K562 (cell line): ENCODE measurements around the gene WDR62. TPM values are rescaled to one million over a fixed set of nuclear protein-coding genes. Genes with fewer than 3 reads are reported as not detected.

Source experiments
- ATAC-seq: fragments of 200-7000 bp; cut with Tn5 transposase; 3 replicates; pipeline ENCODE4 v1.9.1; 2020; ENCODE audit warnings: moderate library complexity
- BruUV-seq: library from RNA; stranded (reverse); fragments of 400-500 nt; replicated peaks from 2 replicates; lab custom pipeline; 2021; lab: Mats Ljungman, UMichigan
- CTCF ChIA-PET: fragments of 300-600 bp; formaldehyde crosslinking; extraction: SDS; loops from one replicate; lab custom pipeline; 2021; ENCODE audit warnings: low intra/inter-chr PET ratio; lab: Yijun Ruan, JAX
- POLR2A ChIA-PET: fragments of 300-600, 350-650 bp; sonication (Branson Sonifier 250); formaldehyde crosslinking; extraction: SDS; loops from one replicate; lab custom pipeline; 2021; ENCODE audit warnings: antibody characterized with exemption, inconsistent platforms; lab: Yijun Ruan, JAX
- DNase-seq, 4 experiments: peaks; one replicate each; pipeline versions ENCODE4 v3.0.0 to v3.0.0-alpha.2; 2011 to 2018; ENCODE audit warnings: low spot score in 3 of 4, mixed read lengths in 3 of 4; ENCODE audit errors: extremely low read depth in 1 of 4
- FAIRE-seq: peaks from 2 replicates; lab custom pipeline; 2011; peaks lifted over from hg19 to GRCh38; lab: Jason Lieb, UNC
- H2AFZ ChIP-seq: 2 replicates; pipeline ENCODE4 v1.6.0; 2011; ENCODE audit warnings: low read depth, low read length, control low read depth, inconsistent platforms
- H3K27ac ChIP-seq: fragments of 200-600 bp; 3 replicates; pipeline ENCODE4 v1.8.0; 2011; ENCODE audit warnings: low read depth, mild to moderate bottlenecking, control low read depth, inconsistent platforms, low read length, moderate library complexity, mixed read lengths; ENCODE audit errors: extremely low read depth
- H3K27me3 ChIP-seq, 2 experiments: fragments of 300-600 bp in 1 of 2; 2 replicates in 1 of 2; 3 replicates in 1 of 2; pipeline versions ENCODE4 v1.6.0 to v1.8.0; 2011; ENCODE audit warnings: inconsistent platforms in 2 of 2, low read length in 2 of 2, mild to moderate bottlenecking in 1 of 2, mixed read lengths in 1 of 2, moderate library complexity in 1 of 2; ENCODE audit not compliant: control insufficient read depth in 2 of 2, insufficient read depth in 2 of 2
- H3K36me3 ChIP-seq: fragments of 300-600 bp; 3 replicates; pipeline ENCODE4 v1.8.0; 2011; ENCODE audit warnings: mild to moderate bottlenecking, low read length, inconsistent platforms; ENCODE audit not compliant: control insufficient read depth, insufficient read depth
- H3K4me1 ChIP-seq, 2 experiments: fragments of 200-600 bp in 1 of 2; replicated peaks in 1 of 2; 2 replicates in 1 of 2; 3 replicates in 1 of 2; pipeline versions ENCODE4 v1.5.1 to v1.8.0; 2011; ENCODE audit warnings: inconsistent platforms in 2 of 2, low read length in 2 of 2, mild to moderate bottlenecking in 1 of 2, mixed read lengths in 1 of 2, moderate library complexity in 1 of 2; ENCODE audit not compliant: control insufficient read depth in 2 of 2, insufficient read depth in 2 of 2
- H3K4me2 ChIP-seq: 2 replicates; pipeline ENCODE4 v1.6.1; 2011; ENCODE audit warnings: low read length, control low read depth, inconsistent platforms, mixed read lengths; ENCODE audit not compliant: insufficient read depth
- H3K4me3 ChIP-seq: fragments of 200-600 bp; sonication (generic), shearing (Covaris generic); 2 replicates; pipeline ENCODE4 v1.5.1; 2016; ENCODE audit warnings: control low read depth, inconsistent platforms
- H3K79me2 ChIP-seq: fragments of 200-600 bp; 3 replicates; pipeline ENCODE4 v1.8.0; 2011; ENCODE audit warnings: low read length, inconsistent platforms; ENCODE audit not compliant: control insufficient read depth, insufficient read depth
- H3K9ac ChIP-seq, 2 experiments: 2 replicates each; pipeline versions ENCODE4 v1.6.0 to v1.6.1; 2011; ENCODE audit warnings: low read depth in 2 of 2, low read length in 2 of 2, control low read depth in 1 of 2, inconsistent platforms in 1 of 2, mild to moderate bottlenecking in 1 of 2, mixed read lengths in 1 of 2; ENCODE audit not compliant: insufficient read depth in 1 of 2
- H3K9me1 ChIP-seq: one replicate; pipeline ENCODE4 v1.6.0; 2011; ENCODE audit warnings: inconsistent platforms, mild to moderate bottlenecking, low read length, moderate library complexity; ENCODE audit not compliant: control insufficient read depth, insufficient read depth
- H3K9me3 ChIP-seq: replicated peaks from 2 replicates; pipeline ENCODE4 v1.5.1; 2011; ENCODE audit warnings: low read depth, low read length, inconsistent platforms; ENCODE audit not compliant: control insufficient read depth, insufficient read depth
- H4K20me1 ChIP-seq: replicated peaks from 2 replicates; pipeline ENCODE4 v1.6.1; 2011; ENCODE audit warnings: low read length, inconsistent platforms, mixed read lengths; ENCODE audit not compliant: control insufficient read depth, insufficient read depth
- WGBS: fragments of 100-300 bp; shearing (Covaris generic); methylation state at CpG from one replicate; pipeline ENCODE4 v1.1.6; 2016; ENCODE audit warnings: low coverage, mixed read lengths; ENCODE audit not compliant: insufficient coverage; ENCODE audit errors: missing lambda C conversion rate; 5-methylcytosine and 5-hydroxymethylcytosine counted together
- in situ Hi-C: fragments of 300-500 bp; cut with MboI; formaldehyde crosslinking; loops from 4 replicates; pipeline ENCODE4 v1.15.0; 2018; ENCODE audit warnings: inconsistent platforms, mixed read lengths
- intact Hi-C: fragments of 100-400 bp; cut with micrococcal nuclease; formaldehyde crosslinking; loops from 2 replicates; pipeline ENCODE4 v1.14.2; 2022
- polyA plus RNA-seq, 8 experiments: library from polyadenylated mRNA; depleted of rRNA in 4 of 8; stranded (reverse) in 5 of 8; unstranded in 3 of 8; fragments of >200 nt; fragmentation: Nextera tagmentation in 2 of 8; fragmentation: Illumina TruSeq in 1 of 8; extraction: Ambion mirVana in 2 of 8; extraction: Trizol in 1 of 8; gene quantifications; 2 replicates each; pipeline versions ENCODE4 v1.2.1 to v1.2.3, GENCODE V29; 2011 to 2014; ENCODE audit warnings: inconsistent platforms in 1 of 8, missing spikeins in 1 of 8
- total RNA-seq, 7 experiments: library from RNA; depleted of rRNA in 6 of 7; stranded (reverse); fragments of >200 nt in 6 of 7; fragmentation: Illumina TruSeq in 2 of 7; extraction: Trizol in 2 of 7; gene quantifications; 2 replicates each; pipeline versions ENCODE4 v1.2.1 to v1.2.3, GENCODE V29; 2011 to 2021; ENCODE audit warnings: low replicate concordance in 1 of 7
- TF ChIP-seq, protein P1 (sequence below): fragments of 250-450 bp; sonication (Bioruptor Pico); IDR thresholded peaks from 2 replicates; pipeline ENCODE4 v1.5.0; 2020; ENCODE audit warnings: mild to moderate bottlenecking
- TF ChIP-seq, protein P2 (sequence below): IDR thresholded peaks from 2 replicates; pipeline ENCODE4 v1.6.1; 2012; ENCODE audit warnings: low read depth, low read length, improper control_type of control experiment, borderline replicate concordance

Gene WDR62
- total and polyA plus RNA-seq, 9 of the 15 experiments (the other 6 are each of a cell fraction or from before 2014, with no cell fraction given) = 0.35 to 32.8 (median 14.4) TPM

DNA sequence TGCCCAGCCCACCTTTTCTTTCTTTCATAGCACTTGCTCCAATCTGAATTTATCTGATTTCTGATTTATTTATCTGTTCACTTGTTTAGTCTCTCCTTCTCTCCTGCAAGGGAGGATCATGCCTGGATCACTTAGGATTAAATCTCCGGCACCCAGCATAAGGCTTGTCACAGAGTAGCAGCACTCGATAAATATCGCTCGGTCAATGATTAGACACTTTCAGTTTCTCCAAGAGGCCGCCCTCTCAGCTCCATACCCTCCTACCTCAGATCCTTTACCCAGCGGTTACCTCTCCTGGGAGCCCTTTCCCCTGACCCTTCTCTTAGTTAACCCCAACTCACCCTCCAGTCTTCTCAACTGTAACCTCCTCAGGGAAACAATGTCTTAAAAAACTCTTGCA, 23.4 kb upstream of the WDR62 start:
- Histone ChIP-seq H3K4me1 (peaks cover 16 to 24% of the 10 kb centered on the region in 2 experiments), H3K9ac (no peak overlapping the region), H3K79me2 (no peaks in the 10 kb centered on the region), H3K9me3 (no peaks in the 10 kb centered on the region), H3K27me3 (no peaks in the 10 kb centered on the region), H3K4me2 (no peak overlapping the region), H3K9me1 (peaks cover 3% of the 10 kb centered on the region), H4K20me1 (no peaks in the 10 kb centered on the region), H3K4me3 (no peak overlapping the region)
- no peak for FAIRE-seq
- CTCF ChIA-PET = no interaction called here
- intact Hi-C loops = no loop called here
- no peak for DNase-seq
- 85% methylated on average over 6 of the region's 6 CpGs for WGBS
- ATAC-seq = no peak
- no TSS peak for BruUV-seq
- POLR2A ChIA-PET = no interaction called here
- TF ChIP-seq, protein P1, sequence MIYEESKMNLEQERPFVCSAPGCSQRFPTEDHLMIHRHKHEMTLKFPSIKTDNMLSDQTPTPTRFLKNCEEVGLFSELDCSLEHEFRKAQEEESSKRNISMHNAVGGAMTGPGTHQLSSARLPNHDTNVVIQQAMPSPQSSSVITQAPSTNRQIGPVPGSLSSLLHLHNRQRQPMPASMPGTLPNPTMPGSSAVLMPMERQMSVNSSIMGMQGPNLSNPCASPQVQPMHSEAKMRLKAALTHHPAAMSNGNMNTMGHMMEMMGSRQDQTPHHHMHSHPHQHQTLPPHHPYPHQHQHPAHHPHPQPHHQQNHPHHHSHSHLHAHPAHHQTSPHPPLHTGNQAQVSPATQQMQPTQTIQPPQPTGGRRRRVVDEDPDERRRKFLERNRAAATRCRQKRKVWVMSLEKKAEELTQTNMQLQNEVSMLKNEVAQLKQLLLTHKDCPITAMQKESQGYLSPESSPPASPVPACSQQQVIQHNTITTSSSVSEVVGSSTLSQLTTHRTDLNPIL (CRISPR knock-in tag) = no peak
- TF ChIP-seq, protein P2, sequence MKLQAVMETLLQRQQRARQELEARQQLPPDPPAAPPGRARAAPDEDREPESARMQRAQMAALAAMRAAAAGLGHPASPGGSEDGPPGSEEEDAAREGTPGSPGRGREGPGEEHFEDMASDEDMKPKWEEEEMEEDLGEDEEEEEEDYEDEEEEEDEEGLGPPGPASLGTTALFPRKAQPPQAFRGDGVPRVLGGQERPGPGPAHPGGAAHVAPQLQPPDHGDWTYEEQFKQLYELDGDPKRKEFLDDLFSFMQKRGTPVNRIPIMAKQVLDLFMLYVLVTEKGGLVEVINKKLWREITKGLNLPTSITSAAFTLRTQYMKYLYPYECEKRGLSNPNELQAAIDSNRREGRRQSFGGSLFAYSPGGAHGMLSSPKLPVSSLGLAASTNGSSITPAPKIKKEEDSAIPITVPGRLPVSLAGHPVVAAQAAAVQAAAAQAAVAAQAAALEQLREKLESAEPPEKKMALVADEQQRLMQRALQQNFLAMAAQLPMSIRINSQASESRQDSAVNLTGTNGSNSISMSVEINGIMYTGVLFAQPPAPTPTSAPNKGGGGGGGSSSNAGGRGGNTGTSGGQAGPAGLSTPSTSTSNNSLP = no peak
- TF ChIP-seq, all 486 proteins: peak for 0
- Histone ChIP-seq H3K36me3 (peaks cover 27% of the 10 kb centered on the region; the same call in 2 of the 3 replicates), H3K27ac (no peak overlapping the region), H2AFZ (no peak overlapping the region)
- in situ Hi-C loops = no loop called here
